ENCODE results near the gene UBE2R2. TPM values are rescaled to one million over a fixed set of nuclear protein-coding genes. Genes with fewer than 3 reads are reported as not detected.

UBE2R2 gene
- total RNA-seq, 1 experiment from 2014 or later = 52.1 TPM

- no peak within 1 kb of the TSS for H3K56ac ChIP-seq (ENCODE audit: insufficient read length, low read depth, low read length)
- H3K4me3 Mint-ChIP-seq = no peak within 1 kb of the TSS
- no peak for DNase-seq
- H3K27me3 Mint-ChIP-seq (ENCODE audit: low read depth) = peaks cover 21% of the 10 kb centered on the region
- no peak within 1 kb of the TSS for H2BK5ac ChIP-seq (ENCODE audit: insufficient read length, low read length)
- H3K27ac ChIP-seq (ENCODE audit: insufficient read length, low read depth, low read length) = no peak within 1 kb of the TSS
- no peak within 1 kb of the TSS for H3K4me2 ChIP-seq (ENCODE audit: insufficient read depth, insufficient read length, low read length)
- TF ChIP-seq, protein P1, sequence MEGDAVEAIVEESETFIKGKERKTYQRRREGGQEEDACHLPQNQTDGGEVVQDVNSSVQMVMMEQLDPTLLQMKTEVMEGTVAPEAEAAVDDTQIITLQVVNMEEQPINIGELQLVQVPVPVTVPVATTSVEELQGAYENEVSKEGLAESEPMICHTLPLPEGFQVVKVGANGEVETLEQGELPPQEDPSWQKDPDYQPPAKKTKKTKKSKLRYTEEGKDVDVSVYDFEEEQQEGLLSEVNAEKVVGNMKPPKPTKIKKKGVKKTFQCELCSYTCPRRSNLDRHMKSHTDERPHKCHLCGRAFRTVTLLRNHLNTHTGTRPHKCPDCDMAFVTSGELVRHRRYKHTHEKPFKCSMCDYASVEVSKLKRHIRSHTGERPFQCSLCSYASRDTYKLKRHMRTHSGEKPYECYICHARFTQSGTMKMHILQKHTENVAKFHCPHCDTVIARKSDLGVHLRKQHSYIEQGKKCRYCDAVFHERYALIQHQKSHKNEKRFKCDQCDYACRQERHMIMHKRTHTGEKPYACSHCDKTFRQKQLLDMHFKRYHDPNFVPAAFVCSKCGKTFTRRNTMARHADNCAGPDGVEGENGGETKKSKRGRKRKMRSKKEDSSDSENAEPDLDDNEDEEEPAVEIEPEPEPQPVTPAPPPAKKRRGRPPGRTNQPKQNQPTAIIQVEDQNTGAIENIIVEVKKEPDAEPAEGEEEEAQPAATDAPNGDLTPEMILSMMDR (conservative IDR thresholded peaks at IDR 0.05) = no peak
- no peaks in the 10 kb centered on the region; the same call in 1 of the 2 replicates for H3K4me1 ChIP-seq (ENCODE audit: insufficient read depth, low read length)
- H4K91ac ChIP-seq (ENCODE audit: insufficient read length, low read depth, low read length) = no peak within 1 kb of the TSS
- H2AK5ac ChIP-seq (ENCODE audit: insufficient read length, low read length) = no peak within 1 kb of the TSS
- H2BK20ac ChIP-seq (ENCODE audit: low read depth, low read length, poor library complexity, severe bottlenecking) = no peak within 1 kb of the TSS
- no peak within 1 kb of the TSS for H2BK120ac ChIP-seq (ENCODE audit: low read depth, low read length, poor library complexity, severe bottlenecking)
- no peak within 1 kb of the TSS for H3T11ph ChIP-seq (ENCODE audit: low read length)
- H3K23ac ChIP-seq (ENCODE audit: insufficient read length, low read depth, low read length) = no peak within 1 kb of the TSS
- peaks cover 20 to 27% of the 10 kb centered on the region in 2 experiments for H3K4me1 Mint-ChIP-seq
- peaks cover 0 to 8% (median 3%) of the 10 kb centered on the region in 3 experiments; a peak in 1 of 7 replicates for H3K36me3 Mint-ChIP-seq (ENCODE audit: insufficient read depth in 1 of 3, low read depth in 3 of 3)
- peaks cover 0 to 6% of the 10 kb centered on the region in 2 experiments; a peak in 2 of 5 replicates for H3K9me3 Mint-ChIP-seq
- no peak within 1 kb of the TSS for H3K9ac ChIP-seq (ENCODE audit: extremely low read depth, insufficient read length, low read length)
- no peak within 1 kb of the TSS for H3K18ac ChIP-seq (ENCODE audit: insufficient read length, low read depth, low read length)
- H3K27ac Mint-ChIP-seq = no peak within 1 kb of the TSS; a peak in 1 of 7 replicates
- no peak within 1 kb of the TSS for H2AFZ ChIP-seq (ENCODE audit: low read length)
- no peak within 1 kb of the TSS for H2BK12ac ChIP-seq (ENCODE audit: insufficient read length, low read depth, low read length)
- no peaks in the 10 kb centered on the region for H3K9me3 ChIP-seq (ENCODE audit: control insufficient read depth, low read depth, low read length)
- no peak within 1 kb of the TSS for H2BK15ac ChIP-seq (ENCODE audit: low read depth, low read length)
- no peaks in the 10 kb centered on the region for H3K79me2 ChIP-seq (ENCODE audit: insufficient read depth, low read length)
- no peak within 1 kb of the TSS for H3K4ac ChIP-seq (ENCODE audit: low read depth, low read length)
- H3K23me2 ChIP-seq (ENCODE audit: insufficient read length, low read depth, low read length, poor library complexity, severe bottlenecking) = no peaks in the 10 kb centered on the region
- H4K5ac ChIP-seq (ENCODE audit: insufficient read length, low read depth, low read length) = no peak within 1 kb of the TSS
- H3K14ac ChIP-seq (ENCODE audit: insufficient read depth, low read length) = no peak within 1 kb of the TSS
- no peaks in the 10 kb centered on the region for H3K27me3 ChIP-seq (ENCODE audit: insufficient read depth, low read length)
- no peaks in the 10 kb centered on the region for H3K79me1 ChIP-seq (ENCODE audit: insufficient read depth, low read depth, low read length, poor library complexity, severe bottlenecking)
- H4K8ac ChIP-seq (replicated peaks; ENCODE audit: insufficient read length, low read depth, low read length) = no peak within 1 kb of the TSS
- no CpG with 5 or more reads among the region's 4 CpGs for WGBS (ENCODE audit: extremely low coverage, insufficient read length, low lambda C conversion rate)
- no peaks in the 10 kb centered on the region for H4K20me1 ChIP-seq (ENCODE audit: control insufficient read depth, insufficient read depth, insufficient read length)
These were observed 21.7 kb upstream of the UBE2R2 start, which contains the start of gene PRSS3 for GRCh38 chr9:33795281-33795680. PRSS3 (plus strand) TSS chr9:33795561; CDS start chr9:33795574, 13 bp downstream.
